ENCODE results near the gene TIMM17A.

- no peak for TF ChIP-seq YY1 (IDR thresholded peaks at IDR 0.05; ENCODE audit: low read depth, low read length)
- TF ChIP-seq GABPA (IDR thresholded peaks at IDR 0.05; ENCODE audit: borderline replicate concordance, insufficient read depth, low read length) = no peak
- TF ChIP-seq ATF2 (IDR thresholded peaks at IDR 0.05; ENCODE audit: low read length) = no peak
- TF ChIP-seq JUND (IDR thresholded peaks at IDR 0.05; ENCODE audit: low read length) = no peak
- TF ChIP-seq ATF3 (IDR thresholded peaks at IDR 0.05; ENCODE audit: insufficient read depth, low read depth, low read length) = no peak
- no peak for TF ChIP-seq KDM1A (IDR thresholded peaks at IDR 0.05; ENCODE audit: borderline replicate concordance, low read length)
- TF ChIP-seq POLR2A (IDR thresholded peaks at IDR 0.05; ENCODE audit: control extremely low read depth in 1 of 2, low read depth in 2 of 2, low read length in 2 of 2) = no peak
- TF ChIP-seq RFX5 (IDR thresholded peaks at IDR 0.05; ENCODE audit: borderline replicate concordance, low read depth, low read length) = no peak
Measured at GRCh38 chr1:201947697-201948008, 7.7 kb upstream of the TIMM17A start.
